Activated CD8-positive, alpha-beta memory T cell treated with anti-CD3 and anti-CD28 coated beads, Interleukin-2, amount 50 U/mL, for 1 hour (primary cell): Measurements from ENCODE around the gene KRTAP12-2.

ENCODE experiments used
- DNase-seq: peaks from one replicate; pipeline ENCODE4 v3.0.0-alpha.2; 2020; ENCODE audit errors: extremely low read depth

Gene KRTAP12-2, protein sequence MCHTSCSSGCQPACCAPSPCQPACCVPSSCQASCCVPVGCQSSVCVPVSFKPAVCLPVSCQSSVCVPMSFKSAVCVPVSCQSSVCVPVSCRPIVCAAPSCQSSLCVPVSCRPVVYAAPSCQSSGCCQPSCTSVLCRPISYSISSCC

DNA sequence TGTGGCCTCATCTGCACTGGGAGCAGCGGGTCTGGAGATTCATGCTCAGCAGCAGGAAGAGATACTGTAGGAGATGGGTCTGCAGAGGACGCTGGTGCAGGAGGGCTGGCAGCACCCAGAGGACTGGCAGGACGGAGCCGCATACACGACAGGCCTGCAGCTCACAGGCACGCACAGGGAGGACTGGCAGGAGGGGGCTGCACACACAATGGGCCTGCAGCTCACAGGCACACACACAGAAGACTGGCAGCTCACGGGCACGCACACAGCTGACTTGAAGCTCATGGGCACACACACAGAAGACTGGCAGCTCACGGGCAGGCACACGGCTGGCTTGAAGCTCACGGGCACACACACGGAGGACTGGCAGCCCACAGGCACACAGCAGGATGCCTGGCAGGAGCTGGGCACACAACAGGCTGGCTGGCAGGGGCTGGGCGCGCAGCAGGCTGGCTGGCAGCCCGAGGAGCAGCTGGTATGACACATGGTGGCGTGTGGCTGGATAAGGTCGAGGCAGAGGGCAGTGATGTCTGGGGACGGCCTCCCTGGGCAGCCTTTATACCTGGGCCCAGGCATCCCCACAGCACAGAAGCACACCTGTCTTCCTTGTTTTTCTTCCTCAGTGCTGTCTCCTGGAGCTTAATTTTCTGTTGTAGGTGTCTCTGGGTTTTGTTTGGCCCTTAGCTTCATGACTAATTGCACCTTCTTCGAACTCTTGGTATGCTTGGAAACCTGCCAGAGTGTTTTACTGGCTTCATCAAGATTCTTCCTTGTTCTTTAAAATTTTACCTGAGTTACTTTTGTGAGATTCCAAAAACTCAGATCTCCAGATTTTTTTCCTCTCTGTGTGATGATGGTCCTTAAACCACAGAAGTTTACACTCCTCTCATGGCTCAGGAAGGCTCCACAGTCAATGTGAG lies at the start of gene KRTAP12-2:
KRTAP12-2 (minus strand) TSS at position 527 of the 920 bp plus-strand sequence; CDS start at position 486, 41 bp downstream.
- DNase-seq = no peak

DNA sequence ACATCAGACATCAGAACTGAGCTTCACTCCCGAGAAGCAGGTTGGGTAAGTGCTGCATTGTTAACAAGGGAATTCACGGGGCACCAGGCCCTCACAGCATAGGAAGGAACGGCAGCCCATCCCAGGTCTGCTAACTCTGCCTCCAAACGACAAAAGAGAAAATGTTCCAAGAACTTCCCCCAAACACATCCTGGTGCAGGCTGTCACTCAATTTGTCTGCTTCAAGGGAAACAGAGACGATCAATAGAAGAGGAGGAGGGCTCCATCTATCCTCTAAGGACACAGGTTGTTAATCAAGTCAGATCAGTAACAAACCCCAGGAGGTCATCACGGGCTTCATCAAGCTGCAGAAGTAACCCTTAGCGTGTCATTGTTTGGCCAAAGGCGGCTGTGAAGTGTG lies 48.2 kb upstream of the KRTAP12-2 start:
- no peak for DNase-seq

DNA sequence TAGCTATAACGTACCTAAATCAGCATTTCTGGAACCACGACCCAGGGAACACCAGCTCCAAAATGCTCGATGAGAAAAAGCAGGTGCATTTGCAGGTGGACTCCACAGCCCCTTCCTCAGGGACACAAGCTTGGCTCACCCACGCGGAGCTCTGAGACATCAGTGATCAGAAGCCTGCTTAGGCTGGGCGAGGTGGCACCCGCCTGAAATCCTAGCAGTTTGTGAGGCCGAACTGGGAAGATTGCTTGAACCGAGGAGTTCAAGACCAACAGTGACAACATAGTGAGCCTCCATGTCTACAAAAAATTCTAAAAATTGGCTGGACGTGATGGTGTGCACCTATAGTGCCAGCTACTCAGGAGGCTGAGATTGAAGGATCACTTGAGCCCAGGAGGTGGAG lies 47.1 kb upstream of the KRTAP12-2 start:
- DNase-seq = no peak

DNA sequence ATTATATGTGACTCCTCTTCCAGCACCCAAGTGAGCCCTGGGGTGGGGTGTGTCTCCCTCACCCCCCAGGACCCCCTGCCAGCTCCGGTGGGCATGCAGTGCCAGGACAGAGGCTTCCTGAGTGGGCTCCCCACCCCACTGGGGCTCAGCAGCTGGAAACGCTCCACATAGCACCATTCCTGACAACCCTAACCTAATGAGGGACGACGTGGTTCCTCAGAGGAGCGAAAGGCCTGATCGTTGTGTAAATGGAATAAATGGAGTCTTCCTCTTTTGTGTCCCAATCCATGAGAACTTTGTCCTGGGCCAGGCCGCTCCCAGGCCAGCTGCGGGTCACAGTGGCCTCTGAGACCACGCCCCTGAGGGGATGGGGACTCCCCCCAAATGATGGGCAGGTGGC lies 46.4 kb upstream of the KRTAP12-2 start:
- no peak for DNase-seq

DNA sequence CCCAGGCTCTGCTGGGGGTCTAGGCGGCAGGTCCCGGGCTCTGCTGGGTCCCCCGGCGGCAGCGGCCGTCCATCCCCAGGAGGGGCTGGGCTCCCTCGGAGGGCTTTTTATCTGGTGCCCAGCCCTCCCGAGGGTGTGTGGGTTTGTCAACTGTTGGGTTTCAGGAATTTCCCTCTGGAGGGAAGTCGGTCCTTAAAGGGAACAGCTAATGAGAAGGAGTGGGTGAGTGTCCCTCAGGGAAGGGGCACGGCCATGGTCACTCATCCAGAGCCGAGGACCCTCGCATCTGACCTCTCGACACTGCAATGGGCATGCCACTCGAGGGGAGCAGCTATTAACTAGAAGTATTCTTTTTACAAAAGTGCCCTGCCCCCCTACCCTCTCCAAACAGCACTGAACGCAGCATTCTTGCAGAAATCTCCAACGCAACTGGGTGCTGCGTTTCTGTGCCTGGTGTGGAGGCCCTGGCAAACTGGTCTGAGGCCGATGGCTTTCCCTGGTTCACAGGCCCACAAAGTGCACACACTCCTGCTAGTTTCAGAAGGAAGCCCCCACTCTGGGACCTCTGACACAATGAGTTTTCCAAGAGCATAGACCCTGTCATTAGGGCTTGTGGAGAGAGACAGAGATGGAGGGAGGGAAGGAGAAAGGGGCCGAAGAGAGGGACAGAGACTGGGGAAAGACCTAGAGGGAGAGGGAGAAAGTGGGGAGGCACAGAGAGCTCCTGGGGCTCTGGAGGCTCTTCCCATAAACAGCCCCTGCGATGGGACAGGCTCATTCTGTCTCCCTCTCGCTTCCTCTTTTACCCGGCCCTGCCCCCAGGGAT lies 45.7 kb upstream of the KRTAP12-2 start:
- DNase-seq = no peak

DNA sequence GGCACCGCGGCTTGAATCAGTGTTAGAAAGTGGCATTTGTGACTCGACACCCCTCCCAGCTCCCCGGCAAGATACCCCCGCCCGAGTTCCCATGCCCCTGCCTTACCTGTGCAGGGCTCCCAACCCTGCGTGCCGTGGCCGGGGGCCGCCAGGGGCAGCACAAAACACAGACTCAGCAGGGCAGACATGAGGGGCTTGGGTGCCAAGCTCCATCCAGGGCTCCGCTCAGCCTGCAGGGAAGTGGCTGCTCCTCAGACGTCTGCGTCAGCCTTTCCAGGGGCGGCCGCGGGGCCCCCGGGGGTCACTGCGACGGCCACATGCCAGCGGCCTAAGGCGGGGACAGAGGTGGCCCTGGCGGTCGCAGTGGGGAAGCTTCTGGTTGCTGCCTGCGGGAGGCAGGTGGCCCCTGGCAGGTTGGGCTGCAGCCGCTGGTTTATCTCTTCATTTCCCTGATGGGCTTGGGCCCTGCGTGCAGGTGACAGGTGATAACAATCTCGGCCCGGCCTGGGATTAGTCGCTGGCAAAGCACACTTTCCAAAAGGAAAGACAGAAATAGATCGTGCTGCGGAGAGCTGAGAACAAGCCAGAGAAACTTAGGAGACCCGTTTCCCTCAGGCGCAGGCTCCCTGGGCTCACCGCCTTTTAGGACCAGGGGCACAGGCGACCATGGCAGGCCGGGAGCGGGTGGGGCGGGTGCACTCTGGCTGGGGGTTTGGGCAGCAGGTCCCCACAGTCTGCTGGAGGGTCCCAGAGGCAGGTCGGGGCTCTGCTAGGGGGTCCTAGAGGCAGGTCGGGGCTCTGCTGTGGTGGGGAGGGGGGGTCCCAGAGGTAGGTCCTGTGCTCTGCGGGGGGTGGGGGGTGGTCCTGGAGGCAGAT lies 44.8 kb upstream of the KRTAP12-2 start, which contains the start of gene TSPEAR:
TSPEAR (minus strand) TSS at position 246 of the 876 bp plus-strand sequence; CDS start at position 188, 58 bp downstream.
- no peak for DNase-seq

DNA sequence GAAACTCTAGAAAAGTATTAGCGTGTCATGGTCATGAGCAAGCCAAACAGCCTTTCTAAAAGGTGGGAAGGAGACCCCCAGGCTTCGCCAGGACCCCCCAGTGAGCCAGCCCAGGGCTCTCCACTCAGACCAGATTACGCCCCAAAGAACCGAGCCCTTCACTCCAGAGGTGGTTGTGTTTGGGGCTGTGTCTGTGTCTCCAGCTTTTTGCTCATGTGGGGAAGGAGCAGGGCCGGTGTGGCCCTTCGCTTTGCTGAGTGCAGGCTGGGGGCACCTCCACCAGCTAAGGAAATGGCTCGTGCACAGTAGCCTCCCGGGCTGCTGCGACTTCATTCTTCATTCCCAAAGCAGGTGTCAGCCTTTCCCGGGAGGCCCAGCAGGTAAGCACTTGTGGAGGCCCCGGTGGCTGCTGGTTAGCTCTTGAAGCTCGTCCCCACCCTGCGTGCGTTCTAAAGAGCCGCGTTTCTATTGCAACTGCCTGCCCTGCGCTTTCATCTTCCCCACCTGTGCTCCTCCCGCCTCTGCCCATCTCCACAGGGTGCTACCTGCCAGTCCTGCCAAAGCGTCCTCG lies 44.1 kb upstream of the KRTAP12-2 start:
- no peak for DNase-seq

DNA sequence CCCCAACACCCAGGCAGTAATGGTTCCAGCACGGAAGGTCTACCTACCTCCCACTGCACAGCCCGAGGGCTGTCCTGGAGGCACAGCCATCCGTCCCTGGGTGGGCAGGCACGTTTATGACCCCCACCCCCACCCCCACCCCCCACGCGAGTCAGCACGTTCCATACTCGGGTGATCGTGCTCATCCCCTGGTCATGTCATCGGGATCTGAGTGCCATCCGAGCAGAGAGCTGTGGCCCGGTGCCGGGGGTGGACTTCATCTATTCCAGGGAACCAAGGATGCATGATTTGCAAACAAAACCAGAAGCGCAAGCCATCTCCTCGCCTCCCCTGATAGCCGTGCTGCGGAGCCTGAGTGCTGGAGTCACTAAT lies 43.6 kb upstream of the KRTAP12-2 start:
- no peak for DNase-seq

DNA sequence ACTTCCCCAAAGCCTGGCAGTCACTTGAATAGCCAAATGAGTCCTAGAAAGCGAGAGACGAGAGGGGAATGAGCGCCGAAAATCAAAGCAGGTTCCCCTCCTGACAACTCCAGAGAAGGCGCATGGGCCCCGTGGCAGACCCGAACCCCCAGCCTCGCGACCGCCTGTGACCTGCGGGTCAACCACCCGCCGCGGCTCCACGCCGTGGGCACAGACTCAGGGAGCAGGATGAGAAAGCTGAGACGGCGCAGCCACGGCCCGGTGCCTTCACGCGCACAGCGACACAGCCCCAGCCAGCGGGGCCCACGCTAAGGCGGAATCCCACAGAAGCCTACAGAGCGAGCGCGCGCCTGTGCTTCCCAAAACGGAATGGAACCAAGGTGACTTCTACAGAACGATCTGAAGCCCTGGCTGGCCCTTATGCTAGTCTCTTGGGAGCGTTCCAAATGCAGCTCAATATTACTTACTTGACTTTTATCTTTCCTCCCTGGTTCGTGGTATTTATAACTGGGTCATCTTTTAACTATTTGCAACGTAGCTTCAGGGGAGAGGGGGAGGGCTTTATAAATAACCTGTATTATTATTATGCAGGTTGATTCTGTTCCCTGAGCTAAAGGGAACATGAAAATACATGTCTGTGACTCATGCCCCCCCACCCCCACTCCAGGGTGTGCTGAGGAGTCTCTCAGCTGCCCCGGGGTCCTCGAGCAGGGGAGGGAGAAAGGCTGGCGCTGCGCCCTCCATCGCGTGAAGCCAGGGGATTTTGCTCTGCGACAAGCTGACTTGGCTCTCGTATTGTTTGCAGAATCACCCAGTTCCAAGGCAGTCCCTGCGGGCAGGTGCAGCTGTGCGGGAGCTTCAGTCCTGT lies 42.9 kb upstream of the KRTAP12-2 start:
- DNase-seq = no peak

DNA sequence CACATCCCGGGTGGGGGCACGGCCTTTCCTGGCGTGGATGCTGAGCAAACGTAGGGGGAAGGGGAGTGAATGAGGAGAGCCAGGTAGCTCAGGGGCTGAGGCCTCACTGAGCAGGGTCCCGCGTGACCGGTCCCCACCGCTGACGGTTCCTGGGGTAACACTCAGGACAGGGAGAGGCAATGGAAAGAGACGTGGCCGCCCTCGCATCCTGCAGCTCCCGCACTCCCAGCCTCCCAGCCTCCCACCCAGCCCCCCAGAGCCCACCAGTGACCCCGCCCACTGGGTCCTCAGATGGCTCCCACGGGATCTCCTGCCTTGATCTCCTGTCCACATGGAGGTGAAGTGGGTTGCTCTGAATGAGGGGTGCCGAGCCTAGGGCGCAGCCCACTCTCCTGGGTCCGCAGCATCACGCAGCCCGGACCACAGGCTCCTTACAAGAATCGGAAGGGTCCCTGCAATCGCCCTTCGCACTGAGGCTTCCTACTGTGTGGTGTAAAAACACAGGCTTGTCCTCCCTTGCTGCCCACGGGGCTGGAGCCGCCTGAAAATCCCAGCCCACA lies 42.2 kb upstream of the KRTAP12-2 start:
- DNase-seq = no peak

DNA sequence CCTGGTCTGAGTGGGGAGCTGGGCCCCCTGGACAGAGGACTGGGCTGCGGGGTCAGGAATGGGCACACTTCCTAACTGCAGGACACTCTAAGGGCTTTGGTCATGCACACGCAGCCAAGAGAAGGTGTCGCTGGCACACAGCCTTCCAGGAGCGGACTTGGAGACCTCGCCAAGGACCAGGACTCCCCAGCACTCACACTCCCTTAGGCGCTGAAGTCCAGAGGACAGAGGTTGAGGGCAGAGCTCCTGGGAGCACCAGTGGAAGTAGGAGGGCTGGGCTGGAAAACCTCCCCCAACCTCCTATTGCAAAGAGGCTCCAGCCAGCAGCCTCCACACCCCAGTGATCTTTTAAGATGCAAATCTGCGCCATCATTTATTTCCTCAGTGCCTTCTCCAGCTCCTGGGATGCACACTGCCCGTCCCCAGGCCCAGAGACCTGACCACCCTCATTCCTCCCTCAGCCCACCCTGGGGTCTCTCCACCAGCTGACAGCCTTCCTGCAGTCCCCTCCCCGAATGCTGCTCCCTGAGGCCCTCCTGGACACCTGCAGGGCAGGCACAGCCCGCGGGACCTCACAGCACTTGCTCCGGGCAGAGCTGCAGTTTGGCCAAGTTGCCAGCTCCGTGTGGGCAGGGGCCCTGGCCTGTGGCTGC lies 41.6 kb upstream of the KRTAP12-2 start:
- DNase-seq = no peak

DNA sequence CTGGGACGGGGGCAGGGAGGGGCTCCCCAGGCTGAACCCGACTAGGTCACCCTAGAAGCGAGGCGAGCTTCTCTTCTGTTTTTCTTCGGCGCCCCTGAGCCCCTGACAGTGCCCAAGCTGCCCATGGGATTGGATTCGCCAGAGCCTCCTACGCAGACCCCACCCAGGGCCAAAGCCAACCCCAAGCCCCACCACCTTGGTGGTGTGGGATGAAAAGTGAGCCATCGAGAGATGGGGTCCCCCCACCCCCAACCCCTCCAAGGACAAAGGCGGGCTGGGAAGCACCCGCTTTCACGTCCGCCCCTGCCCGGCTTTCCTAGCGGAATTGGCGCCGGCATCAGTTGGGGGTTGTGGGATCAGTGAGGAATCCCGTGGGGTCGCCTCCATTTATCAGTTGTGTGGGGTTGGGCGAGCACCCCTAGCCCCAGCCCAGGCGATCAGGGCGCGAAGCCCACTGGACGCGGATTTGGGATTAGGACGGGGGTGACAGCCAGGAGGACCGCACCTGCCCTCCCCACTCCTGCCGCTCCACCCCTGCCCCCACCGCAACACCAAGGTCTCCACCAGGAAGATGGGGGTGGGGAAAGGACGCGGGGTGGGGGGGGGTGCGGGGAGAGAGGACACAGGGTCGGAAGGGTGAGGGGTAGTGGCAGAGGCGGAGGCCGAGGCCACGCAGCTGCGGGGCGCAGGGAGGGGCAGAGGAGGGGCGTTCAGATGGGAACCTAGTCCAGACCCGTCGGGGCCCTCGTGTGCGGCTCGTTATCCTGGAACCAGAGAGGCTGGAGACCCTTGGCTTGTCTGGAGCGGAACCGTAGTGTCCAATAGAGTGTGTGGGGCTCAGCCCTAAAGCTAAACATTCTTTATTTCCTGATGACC lies 40.2 kb upstream of the KRTAP12-2 start:
- DNase-seq = no peak

DNA sequence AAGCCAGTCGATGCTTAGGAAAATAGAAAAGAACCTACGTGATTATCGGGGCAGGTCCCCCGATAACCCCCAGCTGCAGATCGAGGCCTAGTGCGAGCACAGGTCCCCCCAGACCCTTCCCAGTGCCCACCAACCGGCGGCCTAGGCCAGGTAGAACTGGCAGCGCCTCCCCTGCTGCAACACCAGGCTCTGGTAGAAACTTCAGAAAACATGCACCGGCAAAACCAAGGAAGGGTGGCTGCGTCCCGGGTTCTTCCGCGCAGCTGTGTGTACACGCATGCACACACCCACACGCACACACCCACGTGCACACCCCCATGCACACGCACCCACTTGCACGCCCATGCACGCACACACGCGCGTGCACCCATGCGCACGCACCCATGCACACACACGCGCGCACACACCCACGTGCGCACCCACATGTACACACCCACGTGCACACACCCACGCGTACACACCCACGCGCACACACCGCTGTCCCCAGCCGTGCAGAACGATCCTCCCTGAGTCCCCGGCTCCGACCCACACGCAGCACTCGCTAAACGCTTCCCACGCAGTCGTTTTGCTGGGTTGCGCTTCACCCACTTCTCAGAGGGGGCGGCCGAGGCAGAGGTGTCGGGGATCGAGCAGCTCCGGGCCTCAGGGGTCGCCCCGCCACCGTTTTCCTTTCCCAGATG lies 39.4 kb upstream of the KRTAP12-2 start:
- DNase-seq = no peak

DNA sequence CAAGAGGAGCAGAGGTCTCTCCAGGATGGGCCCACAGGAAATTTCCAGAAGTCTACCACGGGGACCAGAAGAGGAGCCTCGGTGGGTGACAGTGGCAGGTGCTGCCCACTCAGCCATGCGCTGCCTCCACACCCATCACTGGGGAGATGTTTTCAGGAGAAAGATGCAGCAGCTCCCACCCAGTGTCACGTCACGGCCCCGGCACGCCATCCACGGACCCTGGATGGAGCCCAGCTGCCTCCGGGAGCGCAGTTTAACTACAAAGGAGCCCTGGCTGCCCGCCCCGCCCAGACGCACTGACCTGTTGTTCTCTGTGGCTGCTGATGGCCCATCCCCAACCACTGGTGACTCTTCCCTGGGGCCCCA lies 37.9 kb upstream of the KRTAP12-2 start:
- DNase-seq = no peak

DNA sequence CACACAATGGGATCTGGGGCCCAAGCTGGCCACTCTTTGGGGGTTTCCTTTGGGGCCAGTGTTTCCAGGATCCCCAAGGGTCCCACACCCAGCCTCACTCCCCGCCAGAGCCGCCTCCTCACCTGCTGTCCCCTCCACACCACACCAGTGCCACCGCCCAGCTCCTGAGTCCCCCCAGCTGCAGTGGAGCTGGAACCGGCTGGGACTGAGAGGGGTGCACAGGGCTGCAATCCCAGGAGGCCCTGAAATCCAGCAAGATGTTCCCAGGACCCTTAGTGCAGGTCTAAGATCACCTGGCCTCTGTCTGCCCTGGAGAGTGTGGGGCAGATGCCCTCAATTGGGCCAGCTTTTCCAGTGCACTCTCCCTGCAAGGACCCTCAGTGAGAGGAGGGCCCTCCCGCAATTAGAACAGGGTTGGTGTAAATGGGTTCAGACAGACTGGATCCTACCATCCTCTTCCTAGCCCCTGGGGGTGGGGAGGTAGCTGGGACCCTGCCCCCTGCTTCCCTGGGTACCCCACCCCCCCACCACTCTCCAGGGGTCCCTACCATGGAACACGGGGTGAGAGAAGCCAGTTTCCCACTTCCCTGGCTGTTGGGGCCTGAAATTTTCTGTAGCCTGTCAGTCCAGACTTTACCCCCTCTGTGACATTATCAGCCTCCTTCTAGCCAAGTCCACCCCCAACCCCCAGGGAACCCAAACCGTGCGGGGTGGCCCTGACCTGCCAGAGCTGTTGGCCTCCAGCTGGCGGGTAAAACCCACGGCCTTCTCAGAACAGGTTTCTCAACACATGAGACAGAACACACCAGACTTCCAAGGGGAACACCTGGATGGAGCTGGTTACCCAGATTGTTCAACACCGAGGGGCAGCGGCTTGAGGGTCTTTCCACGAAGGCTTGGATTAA lies 37.3 kb upstream of the KRTAP12-2 start:
- DNase-seq = no peak

DNA sequence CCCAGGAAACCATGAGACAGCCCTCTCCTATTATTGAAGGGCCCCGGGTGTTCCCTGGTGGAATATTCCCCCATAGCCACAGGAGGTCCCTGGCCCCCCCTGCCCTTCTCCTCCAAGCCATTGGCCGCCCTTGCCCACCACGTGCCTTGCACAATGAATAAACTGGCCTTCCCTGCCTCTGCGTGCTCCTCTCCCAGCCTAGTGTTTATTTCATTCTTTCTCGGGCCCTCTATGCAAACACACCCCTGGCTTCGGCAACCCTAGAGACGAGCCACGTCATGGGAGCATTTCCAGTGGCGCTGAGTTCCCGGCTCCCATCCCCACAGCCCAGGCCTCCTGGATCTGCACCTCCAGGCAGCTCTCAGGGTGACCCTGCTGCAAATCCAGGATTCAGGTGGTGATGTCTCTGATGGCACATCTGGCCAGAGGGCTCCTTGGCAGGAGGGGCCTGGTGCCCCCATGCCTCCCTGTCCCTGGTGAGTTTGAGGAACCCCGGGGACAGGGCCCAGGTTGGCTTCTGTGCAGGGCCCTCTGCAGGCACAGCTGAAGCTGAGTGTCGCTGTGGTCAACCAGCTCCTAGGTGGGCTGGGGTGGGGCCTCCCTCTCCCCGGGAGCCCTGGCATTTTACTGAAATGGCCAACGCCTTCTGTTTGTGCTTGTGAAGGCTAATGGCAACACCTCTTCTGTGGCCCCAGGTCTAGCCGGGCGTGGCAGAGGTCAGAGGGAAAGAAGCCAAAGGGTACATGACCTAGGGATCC lies 36.4 kb upstream of the KRTAP12-2 start:
- no peak for DNase-seq
